Left forelimb (tissue), 1 donor: ENCODE measurements around the gene IFI30.
"Not testable (repeated sequence)": the region's sequence is repeated elsewhere in the genome, so short reads cannot be mapped to it uniquely, and the experiment has no call there.

Source experiments
- DNase-seq: peaks from one replicate; pipeline ENCODE4 v3.0.0-alpha.2; 2018; ENCODE audit warnings: low spot score

IFI30 gene

GRCh38 chr19:18152817-18153555, 20.6 kb upstream of the IFI30 start, which contains the start of gene PIK3R2:
Gene PIK3R2, plus strand, starts transcription at chr19:18153163. Its CDS starts 2,717 bp downstream, at chr19:18155880.
- peak; percentile 98 for DNase-seq

DNA sequence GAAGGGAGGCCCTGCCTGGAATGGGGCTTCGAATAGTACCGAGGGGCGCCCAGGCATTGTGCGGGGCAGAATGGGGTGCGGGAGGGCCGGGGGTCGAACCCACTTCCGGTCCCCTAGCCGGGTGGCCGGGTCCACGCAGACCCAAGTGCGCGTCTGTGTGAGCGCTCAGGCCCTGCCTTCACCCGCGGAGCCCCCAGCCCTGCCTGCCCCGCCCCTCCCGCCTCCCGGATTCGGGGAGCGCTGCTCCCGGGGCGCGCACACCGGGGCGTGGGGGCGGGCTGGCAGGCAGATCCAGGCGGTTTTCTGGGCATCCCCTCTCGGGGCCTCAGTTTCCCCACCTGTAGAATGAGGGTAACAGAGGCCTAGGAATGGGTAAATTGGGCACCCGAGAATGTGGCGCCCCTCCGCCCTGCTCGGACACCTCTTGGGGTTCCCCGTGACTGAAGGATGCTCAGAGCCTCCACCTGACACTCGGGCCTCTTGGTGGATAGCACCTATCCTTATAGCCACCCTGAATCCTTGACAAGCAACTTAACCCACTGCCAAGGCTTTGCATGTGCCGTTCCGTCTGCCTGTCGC, 20.0 kb upstream of the IFI30 start:
- DNase-seq = no peak

- DNase-seq = no peak
Measured at GRCh38 chr19:18155095-18156087, 18.2 kb upstream of the IFI30 start.

DNA sequence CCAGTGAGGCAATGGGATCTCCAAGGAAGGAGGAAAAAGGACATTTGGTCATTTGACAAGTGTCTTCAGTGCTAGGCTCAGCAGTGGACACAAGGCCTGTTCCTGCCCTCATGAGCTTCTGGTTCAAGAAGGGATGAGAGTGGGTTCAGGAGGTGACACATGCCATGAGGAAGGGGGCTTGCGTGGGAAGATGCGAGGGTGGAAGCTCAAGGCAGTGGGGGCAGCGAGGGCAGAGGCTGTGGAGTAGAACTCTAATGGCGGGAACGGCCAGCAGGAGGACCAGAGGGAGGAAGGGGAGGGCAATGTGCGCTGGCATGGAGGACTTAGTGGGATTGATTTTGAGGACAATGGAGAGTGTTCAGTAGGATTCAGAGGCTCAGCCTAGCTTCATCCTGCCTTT, 17.3 kb upstream of the IFI30 start:
- no peak for DNase-seq

DNA sequence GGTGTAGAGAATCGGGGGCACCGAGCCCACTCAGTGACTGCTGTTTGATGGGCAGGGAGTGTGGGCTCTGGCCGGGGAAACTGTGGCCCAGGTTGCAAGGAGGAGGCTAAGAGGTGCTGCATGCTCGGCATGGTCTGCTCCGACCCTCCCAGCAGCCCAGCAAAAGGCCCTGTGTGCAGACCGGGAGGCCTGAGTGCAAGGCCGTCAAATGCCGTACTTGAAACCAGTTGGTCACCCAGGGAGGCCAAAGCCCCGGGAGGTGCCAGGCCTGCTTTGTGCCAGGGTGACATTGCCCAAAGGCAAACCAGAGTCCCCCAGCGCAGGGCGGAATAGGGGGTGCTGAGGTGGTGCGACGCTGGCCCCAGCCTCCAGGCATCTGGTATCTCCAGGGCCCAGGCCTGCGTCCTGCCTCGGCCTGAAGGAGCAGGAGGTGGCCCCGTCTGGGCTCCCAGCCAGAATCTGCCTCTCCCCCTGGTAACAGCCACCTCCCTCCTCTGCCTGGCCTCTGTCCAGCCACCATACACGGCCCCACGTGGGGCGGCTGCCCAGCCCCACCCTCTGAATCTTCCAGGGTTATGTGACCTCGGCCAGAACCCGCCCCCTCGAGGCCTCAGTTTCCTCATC, 16.7 kb upstream of the IFI30 start:
- peak; percentile 88 for DNase-seq

DNA sequence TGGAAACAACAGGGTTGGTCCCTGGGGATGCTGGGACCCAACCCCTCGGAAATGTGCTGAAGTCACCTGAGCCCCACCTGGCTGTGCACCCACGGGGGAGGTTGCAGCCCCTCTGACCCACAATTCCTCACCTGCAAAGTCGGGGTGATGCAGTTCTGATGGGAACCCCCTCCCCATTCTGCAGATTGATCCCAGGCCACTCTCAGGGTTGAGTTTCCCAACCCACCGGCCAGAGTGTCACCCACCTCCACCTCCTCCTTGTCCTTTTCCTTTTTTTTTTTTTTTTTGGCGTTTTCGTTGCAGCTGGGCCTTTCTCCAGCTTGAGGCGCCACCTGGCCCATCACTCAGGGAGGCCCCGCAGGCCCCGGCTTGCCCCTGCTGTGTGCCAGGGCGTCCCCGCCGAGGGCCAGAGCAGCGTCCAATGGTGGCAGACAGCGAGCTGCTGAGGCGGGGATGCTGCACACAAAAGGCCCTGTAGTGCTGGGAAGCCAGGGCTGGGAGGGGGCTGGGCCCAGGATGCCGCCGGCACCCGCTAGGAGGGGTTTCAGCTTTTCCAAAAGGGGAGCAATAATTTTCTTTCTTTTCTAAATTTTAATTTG, 16.0 kb upstream of the IFI30 start:
- no peak for DNase-seq

DNA sequence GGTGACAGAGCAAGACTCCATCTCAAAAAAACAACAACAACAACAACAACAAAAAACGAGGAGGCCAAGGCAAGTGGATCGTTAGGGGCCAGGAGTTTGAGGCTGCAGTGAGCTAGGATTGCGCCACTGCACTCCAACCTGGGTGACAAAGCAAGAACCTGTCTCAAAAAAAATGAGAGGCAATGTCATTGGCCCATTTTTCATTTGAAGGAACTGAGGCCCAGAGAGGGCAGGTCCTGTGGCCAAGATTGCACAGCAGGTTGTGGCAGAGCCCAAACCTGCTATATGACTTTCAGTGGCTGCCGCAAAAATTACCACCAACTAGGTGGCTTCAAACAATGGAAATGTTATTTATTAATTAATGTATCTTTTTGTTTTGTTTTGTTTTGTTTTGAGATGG, 15.1 kb upstream of the IFI30 start:
- no peak for DNase-seq

- not testable (repeated sequence) for DNase-seq
Measured at GRCh38 chr19:18159059-18159616, 14.5 kb upstream of the IFI30 start.

- no peak for DNase-seq
Measured at GRCh38 chr19:18159810-18160209, 13.8 kb upstream of the IFI30 start.

DNA sequence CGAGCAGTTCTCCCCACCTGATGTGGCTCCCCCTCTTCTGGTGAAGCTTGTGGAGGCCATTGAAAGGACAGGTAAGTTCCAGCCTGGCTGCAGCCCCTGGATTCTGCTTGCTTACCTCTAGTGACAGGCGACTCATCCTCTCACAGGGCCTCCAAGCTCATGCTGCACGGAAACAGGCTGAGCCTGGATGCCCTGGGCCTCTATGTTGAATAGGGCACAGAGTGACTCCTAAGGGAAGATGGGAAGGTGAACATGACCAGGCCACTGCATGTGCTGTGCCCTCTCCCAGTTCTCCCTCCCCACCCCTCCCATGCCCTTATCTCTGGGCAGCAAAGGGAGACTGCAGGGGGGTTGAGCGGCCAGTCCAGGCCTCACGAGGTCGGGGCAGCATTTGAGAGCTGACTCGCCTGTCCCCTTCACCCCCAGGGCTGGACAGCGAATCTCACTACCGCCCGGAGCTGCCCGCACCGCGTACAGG, 13.1 kb upstream of the IFI30 start:
- DNase-seq = no peak

DNA sequence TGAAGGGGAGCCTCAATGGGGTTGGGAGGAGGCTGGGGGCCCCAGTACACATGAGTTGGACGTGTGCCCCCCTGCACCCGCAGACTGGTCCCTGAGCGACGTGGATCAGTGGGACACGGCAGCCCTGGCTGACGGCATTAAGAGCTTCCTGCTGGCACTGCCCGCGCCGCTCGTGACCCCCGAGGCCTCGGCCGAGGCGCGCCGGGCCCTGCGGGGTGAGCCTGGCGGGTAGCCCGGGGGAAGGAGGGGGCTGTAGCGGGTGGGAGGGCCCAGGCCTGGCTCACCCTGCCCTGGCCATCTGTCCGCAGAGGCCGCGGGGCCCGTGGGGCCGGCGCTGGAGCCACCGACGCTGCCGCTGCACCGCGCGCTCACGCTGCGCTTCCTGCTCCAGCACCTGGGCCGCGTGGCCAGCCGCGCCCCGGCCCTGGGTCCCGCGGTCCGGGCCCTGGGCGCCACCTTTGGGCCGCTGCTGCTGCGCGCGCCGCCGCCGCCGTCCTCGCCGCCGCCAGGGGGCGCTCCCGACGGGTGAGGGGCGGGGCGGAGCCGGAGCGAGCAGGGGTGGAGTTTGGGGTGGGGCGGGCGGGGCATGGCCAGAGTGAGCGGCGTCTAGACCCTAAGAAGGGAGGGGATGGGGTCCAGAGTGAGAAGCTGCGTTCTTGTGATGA, 12.5 kb upstream of the IFI30 start:
- DNase-seq = peak; percentile 81

GRCh38 chr19:18161636-18162002, 12.0 kb upstream of the IFI30 start:
- no peak for DNase-seq

DNA sequence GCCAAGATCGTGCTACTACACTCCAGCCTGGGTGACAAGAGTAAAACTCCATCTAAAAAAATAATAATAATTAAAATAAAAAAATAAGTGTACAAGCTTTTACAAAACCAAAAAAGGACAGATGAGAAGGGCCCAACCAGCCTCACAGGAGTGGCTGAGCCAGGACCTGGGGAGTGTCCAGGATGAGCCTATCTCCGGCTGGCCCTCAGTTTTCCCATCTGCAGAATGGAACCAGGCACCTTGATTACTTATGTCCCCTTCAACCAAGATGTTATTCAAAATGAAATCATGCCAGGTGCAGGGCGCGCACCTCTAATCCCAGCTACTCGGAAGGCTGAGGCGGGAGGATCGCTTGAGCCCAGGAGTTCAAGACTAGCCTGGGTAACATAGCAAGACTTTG, 9.5 kb upstream of the IFI30 start:
- DNase-seq = no peak

DNA sequence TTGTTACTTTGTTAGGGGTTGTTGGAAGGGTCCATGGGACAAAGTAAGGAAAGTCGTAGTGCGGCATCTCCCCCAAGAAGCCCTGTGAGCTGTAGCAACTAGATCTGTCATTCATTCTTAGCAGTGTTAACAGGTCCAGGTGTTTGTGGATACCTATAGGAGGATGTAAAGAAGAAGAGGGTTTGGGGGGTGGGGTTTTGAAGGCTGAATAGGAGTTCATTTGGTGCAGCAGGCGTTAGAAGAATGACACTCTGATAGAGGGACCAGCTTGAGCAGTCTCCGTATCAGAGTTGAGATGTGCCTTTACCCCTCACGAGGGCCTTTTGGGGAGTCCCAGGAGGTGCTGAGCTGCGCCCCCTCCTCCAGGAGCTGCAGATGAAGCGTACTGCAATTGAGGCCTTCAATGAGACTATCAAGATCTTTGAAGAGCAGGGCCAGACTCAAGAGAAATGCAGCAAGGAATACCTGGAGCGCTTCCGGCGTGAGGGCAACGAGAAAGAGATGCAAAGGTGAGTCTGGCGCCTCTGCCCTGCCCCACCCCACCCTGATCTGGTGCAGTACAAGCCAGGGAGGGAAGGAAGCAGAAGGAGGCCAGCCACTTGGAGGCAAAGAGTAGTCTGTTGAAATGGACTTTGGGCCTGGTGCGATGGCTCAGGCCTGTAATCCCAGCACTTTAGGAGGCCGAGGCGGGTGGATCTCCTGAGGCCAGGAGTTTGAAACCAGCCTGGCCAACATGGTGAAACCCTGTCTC, 7.6 kb upstream of the IFI30 start:
- DNase-seq = no peak

DNA sequence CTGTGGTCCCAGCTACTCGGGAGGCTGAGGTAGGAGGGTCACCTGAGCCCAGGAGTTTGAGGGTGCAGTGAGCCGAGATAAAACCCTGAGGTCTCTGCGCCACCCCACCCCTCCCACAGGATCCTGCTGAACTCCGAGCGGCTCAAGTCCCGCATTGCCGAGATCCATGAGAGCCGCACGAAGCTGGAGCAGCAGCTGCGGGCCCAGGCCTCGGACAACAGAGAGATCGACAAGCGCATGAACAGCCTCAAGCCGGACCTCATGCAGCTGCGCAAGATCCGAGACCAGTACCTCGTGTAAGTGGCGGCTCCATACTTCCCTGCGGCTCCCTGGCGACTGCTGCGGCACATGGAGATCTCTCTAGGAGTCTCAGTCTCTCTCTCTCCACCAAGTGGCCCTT, 6.6 kb upstream of the IFI30 start:
- no peak for DNase-seq

DNA sequence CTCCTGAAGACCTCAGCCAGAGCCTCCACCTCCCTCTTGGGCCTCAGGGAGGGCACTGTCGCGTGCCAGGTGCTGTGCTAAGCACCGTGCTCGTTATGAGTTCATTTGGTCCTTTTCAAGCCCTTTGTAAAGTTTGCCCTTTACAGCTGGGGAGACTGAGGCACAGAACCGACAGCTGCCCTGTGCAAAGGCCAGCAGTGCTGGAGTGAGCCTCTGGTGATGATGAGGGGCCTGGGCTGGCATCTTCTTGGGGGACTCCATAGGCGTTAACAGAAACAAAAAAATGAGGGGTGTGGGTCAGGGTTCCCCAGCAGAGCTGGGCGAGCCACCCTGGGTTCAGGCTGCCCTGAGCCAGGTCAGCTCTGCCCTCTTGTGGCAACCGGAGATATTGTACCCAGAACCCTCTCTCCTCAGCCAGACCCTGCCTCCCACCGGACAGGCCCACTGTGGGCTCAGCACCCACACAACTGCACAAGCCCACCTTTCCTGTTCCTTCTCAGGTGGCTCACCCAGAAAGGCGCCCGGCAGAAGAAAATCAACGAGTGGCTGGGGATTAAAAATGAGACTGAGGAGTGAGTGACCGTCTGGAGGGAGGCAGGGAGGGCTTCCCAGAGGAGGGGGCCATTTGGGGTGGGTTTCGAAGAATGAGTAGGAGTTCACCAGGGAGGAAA, 5.5 kb upstream of the IFI30 start:
- DNase-seq = no peak

- DNase-seq = no peak
Measured at GRCh38 chr19:18168673-18169381, 4.8 kb upstream of the IFI30 start.

GRCh38 chr19:18170714-18171255, 2.8 kb upstream of the IFI30 start:
- DNase-seq = no peak
